Measurements from ENCODE around the gene CCDC112.
"Not testable (repeated sequence)": the region's sequence is repeated elsewhere in the genome, so short reads cannot be mapped to it uniquely, and the experiment has no call there.

The CCDC112 gene

GRCh38 chr5:115257981-115258380 lies 38.5 kb downstream of the CCDC112 start:
- no peak for DNase-seq

DNA sequence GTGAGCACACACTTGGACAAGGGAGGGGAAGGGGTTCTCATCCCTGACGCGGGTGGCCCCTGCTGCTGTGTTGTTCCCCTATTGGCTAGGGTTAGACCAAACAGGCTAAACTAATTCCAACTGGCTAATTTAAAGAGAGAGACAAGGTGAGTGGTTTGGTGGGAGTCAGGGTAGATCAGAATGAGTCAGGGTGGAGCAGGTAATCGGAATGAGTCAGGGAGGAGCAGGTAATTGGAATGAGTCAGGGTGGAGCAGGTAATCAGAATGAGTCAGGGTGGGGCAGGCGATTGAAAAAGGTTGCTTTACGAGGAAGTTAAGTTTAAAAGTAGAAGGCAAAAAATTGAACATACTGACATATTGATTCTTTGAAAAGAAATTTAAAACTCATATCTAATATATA lies 47.1 kb downstream of the CCDC112 start:
- DNase-seq = not testable (repeated sequence)

- DNase-seq = peak in 3 of 6 experiments; percentile 1 to 44 (median 21)
Observed at GRCh38 chr5:115246361-115246991, 50.0 kb downstream of the CCDC112 start.

- no peak for DNase-seq
Observed at GRCh38 chr5:115243412-115243811, 53.0 kb downstream of the CCDC112 start.

DNA sequence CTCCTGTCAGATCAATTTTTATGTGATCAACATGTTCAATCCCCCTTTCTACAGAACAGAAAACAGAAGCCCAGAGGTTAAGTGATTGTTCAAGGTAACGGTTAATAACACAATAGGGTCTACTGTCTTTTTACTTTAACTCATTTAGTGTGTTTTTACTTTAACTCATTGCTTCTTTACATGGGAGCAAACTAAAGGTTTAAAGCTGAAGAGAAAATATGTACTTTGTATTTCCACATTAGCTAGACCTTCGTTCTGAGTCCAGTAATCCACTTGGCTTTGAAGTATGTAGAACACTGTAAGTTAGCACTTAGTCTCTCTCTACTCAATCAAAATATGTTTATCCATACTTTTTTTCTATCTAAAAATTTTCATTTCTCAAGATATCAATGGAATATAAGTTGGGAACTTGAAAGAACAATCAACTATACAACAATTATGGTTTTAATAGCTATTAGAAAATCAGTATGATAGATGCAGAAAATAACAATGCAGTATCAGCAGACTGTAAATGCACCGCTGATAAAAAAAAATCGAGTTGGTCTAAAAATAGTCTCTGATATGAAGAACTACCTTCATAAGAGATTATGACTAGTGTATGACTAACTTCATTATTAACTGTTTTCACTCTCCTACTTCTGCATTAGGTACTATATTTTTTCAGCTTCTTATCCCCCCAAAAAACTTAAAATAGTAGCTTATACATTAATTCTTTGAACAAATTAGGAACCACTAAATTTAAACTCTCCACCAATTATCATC lies 54.4 kb downstream of the CCDC112 start:
- no peak for DNase-seq

- DNase-seq = no peak
Observed at GRCh38 chr5:115237066-115237465, 59.4 kb downstream of the CCDC112 start.

- no peak for DNase-seq
Observed at GRCh38 chr5:115236599-115236998, 59.9 kb downstream of the CCDC112 start.

DNA sequence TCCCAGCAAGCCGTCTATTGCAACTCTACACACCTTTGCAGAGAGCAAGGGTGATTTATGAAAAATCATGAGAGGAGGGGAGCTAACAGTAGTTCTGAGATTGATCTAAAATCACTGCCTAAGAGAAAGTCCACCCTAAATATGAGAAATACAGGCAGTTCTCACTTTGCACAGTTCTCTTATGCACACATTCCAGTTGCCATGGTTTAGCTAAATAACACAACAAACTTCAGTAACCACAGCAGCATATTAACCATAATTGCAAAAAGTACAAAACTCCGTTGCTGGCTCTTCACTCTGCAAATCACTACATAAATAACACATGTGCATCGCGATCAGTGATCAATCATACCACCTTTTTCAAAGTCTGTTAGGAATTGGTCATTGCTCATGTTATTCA lies 64.9 kb downstream of the CCDC112 start:
- no peak for DNase-seq

DNA sequence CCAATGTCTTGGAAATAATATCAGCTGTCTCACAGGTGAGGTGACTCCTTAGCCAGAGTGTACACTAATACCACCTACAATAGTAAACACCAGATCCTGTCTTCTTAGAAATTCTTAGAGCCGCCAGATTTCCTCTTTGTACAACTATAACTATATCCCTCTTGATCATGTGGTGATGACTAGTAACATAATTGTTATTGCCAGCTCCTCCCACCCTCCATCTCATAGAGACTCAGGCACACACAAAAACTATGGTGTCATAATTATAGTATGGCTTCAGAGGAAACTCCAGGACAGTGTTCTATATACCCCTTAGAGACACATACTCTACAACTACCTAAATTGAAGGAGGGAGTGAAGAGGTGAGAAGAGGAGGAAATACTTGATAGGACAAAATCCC lies 66.8 kb downstream of the CCDC112 start:
- no peak for DNase-seq

- DNase-seq = no peak
Observed at GRCh38 chr5:115227281-115227680, 69.2 kb downstream of the CCDC112 start.
